Measurements from ENCODE around the gene ABCC12. TPM values are rescaled to one million over a fixed set of nuclear protein-coding genes. Genes with fewer than 3 reads are reported as not detected.
A peak's percentile ranks its signal among the peaks of the same experiment; 100 is the strongest.

ABCC12 gene
- total RNA-seq (not detected), polyA plus RNA-seq (not detected)

DNA sequence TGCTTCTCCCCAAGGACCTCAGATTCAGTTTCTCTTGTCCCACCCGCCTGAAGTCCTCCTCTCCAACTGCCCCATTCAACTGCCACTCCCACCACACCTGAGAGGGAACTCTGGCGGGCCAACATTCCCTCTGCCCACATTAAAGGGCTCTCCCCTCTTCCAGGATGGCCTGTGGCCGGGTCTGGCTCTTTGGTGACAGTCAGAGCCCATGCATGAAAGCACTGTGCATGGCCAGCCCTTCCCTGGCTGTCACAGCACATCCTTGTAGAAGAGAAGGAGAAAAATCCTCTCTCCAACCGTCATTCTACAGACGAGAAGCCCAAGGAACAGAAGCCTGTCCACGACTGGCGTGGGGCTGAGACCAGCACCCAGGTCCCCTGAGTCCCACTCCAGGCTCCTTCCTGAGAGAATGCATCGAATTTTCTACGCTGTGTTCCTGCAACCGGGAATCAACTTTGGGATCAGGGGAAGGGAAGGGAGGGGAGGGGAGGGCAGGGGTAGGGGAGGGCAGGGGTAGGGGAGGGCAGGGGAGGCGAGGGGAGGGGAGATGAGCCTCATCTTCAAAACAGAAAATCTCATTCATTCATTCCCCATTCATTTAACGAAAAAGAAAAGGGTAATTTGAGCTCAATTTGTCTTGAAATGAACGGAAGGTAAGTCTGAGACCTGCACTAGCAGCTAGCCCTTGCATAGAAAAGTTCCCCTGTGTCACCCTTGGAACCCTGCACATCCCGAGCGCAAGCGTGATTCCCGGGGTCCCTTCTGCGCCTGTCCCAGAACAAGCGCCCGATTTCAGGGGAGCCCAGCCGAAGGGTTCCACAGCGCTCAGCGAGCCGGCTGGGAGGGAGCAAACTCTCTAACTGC is at the start of gene ABCC12:
ABCC12 (minus strand) TSS at position 68 of the 864 bp plus-strand sequence. CDS start 9,569 bp downstream, outside the sequence.
- H3K9me3 Mint-ChIP-seq: no peaks in the 10 kb centered on the region
- no peaks in the 10 kb centered on the region for H3K36me3 ChIP-seq (ENCODE audit: insufficient read depth, low read length)
- no peaks in the 10 kb centered on the region for H3K36me3 Mint-ChIP-seq
- peaks cover 0 to 4% (median 0%) of the 10 kb centered on the region in 4 donors for H3K4me1 Mint-ChIP-seq
- intact Hi-C loops (cut with micrococcal nuclease): loop anchor here (1.0 kb wide), 2 partner anchors 1015 to 1119 kb away; no protein-coding TSS in a partner anchor
- CTCF ChIA-PET (ENCODE audit: partially characterized antibody): interaction anchor here (0.9 to 5.1 kb wide), 12 partner anchors 8 to 1208 kb away, joined by 3 to 28 read pairs (median 4); no protein-coding TSS in a partner anchor
- DNase-seq: no peak
- no peak within 1 kb of the TSS for H3K27ac ChIP-seq (ENCODE audit: low read depth, low read length)
- POLR2A ChIA-PET (ENCODE audit: partially characterized antibody): no interaction called here
- no peaks in the 10 kb centered on the region for H3K27me3 ChIP-seq (ENCODE audit: insufficient read depth, low read length)
- H3K4me3 Mint-ChIP-seq: peak within 1 kb of the TSS in 1 of 8 donors; percentile 44
- H3K27ac Mint-ChIP-seq: peak within 1 kb of the TSS in 1 of 7 donors; percentile 17
- H3K9me3 ChIP-seq (ENCODE audit: control insufficient read depth in 1 of 2, low read length in 2 of 2): no peaks in the 10 kb centered on the region
- H3K27me3 Mint-ChIP-seq: peaks cover 2 to 5% of the 10 kb centered on the region in 2 donors
- H3K4me1 ChIP-seq (ENCODE audit: insufficient read depth, low read length): peaks cover 4% of the 10 kb centered on the region
- H3K4me3 ChIP-seq (ENCODE audit: low read length in 2 of 2): no peak within 1 kb of the TSS

- Mint-ChIP-seq H3K27me3 (peaks cover 9 to 14% of the 10 kb centered on the region in 2 donors), H3K4me3 (no peak overlapping the region), H3K27ac (no peak overlapping the region), H3K36me3 (no peaks in the 10 kb centered on the region), H3K4me1 (no peaks in the 10 kb centered on the region), H3K9me3 (no peaks in the 10 kb centered on the region)
- POLR2A ChIA-PET (ENCODE audit: partially characterized antibody): no interaction called here
- Histone ChIP-seq H3K9me3 (ENCODE audit: control insufficient read depth in 1 of 2, low read length in 2 of 2) (no peaks in the 10 kb centered on the region), H3K27ac (ENCODE audit: low read depth, low read length) (no peak overlapping the region), H3K4me1 (ENCODE audit: insufficient read depth, low read length) (no peaks in the 10 kb centered on the region), H3K27me3 (ENCODE audit: insufficient read depth, low read length) (no peaks in the 10 kb centered on the region), H3K36me3 (ENCODE audit: insufficient read depth, low read length) (no peaks in the 10 kb centered on the region), H3K4me3 (ENCODE audit: low read length in 2 of 2) (no peak overlapping the region)
- intact Hi-C loops (cut with micrococcal nuclease): no loop called here
- no peak for DNase-seq
- CTCF ChIA-PET (ENCODE audit: partially characterized antibody): no interaction called here
Observed at GRCh38 chr16:48204825-48205151, 49.0 kb upstream of the ABCC12 start.

- H3K36me3 ChIP-seq (ENCODE audit: insufficient read depth, low read length): no peaks in the 10 kb centered on the region
- intact Hi-C loops (cut with micrococcal nuclease): no loop called here
- no peaks in the 10 kb centered on the region for H3K27me3 ChIP-seq (ENCODE audit: insufficient read depth, low read length)
- H3K4me3 ChIP-seq (ENCODE audit: low read length in 2 of 2): no peak overlapping the region
- no peaks in the 10 kb centered on the region for H3K36me3 Mint-ChIP-seq
- ChIA-PET POLR2A (ENCODE audit: partially characterized antibody) (no interaction called here), CTCF (ENCODE audit: partially characterized antibody) (no interaction called here)
- no peak for DNase-seq
- no peak overlapping the region for H3K27ac Mint-ChIP-seq
- H3K27me3 Mint-ChIP-seq: peaks cover 9 to 16% of the 10 kb centered on the region in 2 donors
- H3K4me1 Mint-ChIP-seq: no peaks in the 10 kb centered on the region
- no peaks in the 10 kb centered on the region for H3K4me1 ChIP-seq (ENCODE audit: insufficient read depth, low read length)
- H3K9me3 ChIP-seq (ENCODE audit: control insufficient read depth in 1 of 2, low read length in 2 of 2): no peaks in the 10 kb centered on the region
- H3K9me3 Mint-ChIP-seq: no peaks in the 10 kb centered on the region
- H3K27ac ChIP-seq (ENCODE audit: low read depth, low read length): no peak overlapping the region
- H3K4me3 Mint-ChIP-seq: peak overlapping the region in 1 of 8 donors; percentile 4
Observed at GRCh38 chr16:48203974-48204824, 48.4 kb upstream of the ABCC12 start.

- no peak overlapping the region for H3K4me3 ChIP-seq (ENCODE audit: low read length in 2 of 2)
- H3K27me3 ChIP-seq (ENCODE audit: insufficient read depth, low read length): no peaks in the 10 kb centered on the region
- no peaks in the 10 kb centered on the region for H3K36me3 ChIP-seq (ENCODE audit: insufficient read depth, low read length)
- H3K4me1 ChIP-seq (ENCODE audit: insufficient read depth, low read length): no peaks in the 10 kb centered on the region
- CTCF ChIA-PET (ENCODE audit: partially characterized antibody): no interaction called here
- Mint-ChIP-seq H3K4me1 (no peaks in the 10 kb centered on the region), H3K27me3 (peaks cover 5 to 9% of the 10 kb centered on the region in 2 donors), H3K27ac (peak overlapping the region in 1 of 7 donors; percentile 17), H3K9me3 (no peaks in the 10 kb centered on the region), H3K36me3 (no peaks in the 10 kb centered on the region), H3K4me3 (no peak overlapping the region)
- intact Hi-C loops (cut with micrococcal nuclease): no loop called here
- no peaks in the 10 kb centered on the region for H3K9me3 ChIP-seq (ENCODE audit: control insufficient read depth in 1 of 2, low read length in 2 of 2)
- POLR2A ChIA-PET (ENCODE audit: partially characterized antibody): no interaction called here
- no peak for DNase-seq
- H3K27ac ChIP-seq (ENCODE audit: low read depth, low read length): no peak overlapping the region
Observed at GRCh38 chr16:48201515-48202201, 45.9 kb upstream of the ABCC12 start.

DNA sequence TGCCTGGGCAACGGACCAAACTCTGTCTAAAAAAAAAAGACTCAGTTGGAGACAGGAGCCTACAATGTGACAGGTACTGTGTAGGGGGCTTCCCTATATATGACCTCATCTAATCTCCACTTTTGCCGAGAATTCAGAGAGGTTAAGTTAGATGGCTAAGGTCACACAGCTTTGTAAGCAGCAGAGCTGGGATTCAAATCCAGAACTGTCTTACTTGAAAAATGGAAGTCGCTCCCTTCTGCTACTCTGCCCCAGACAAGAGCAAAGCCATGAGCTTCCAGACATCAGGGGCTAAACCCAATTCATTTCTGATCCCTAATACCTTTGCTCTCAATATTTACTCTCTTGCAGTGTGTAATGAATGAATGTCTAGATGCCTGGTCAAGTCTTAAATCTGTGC is 41.5 kb upstream of the ABCC12 start:
- H3K4me3 Mint-ChIP-seq: no peak overlapping the region
- no peak for DNase-seq
- ChIA-PET CTCF (ENCODE audit: partially characterized antibody) (interaction anchor here (0.6 kb wide), 1 partner anchor 1214 kb away, joined by 3 read pairs; no protein-coding TSS in a partner anchor), POLR2A (ENCODE audit: partially characterized antibody) (no interaction called here)
- no peaks in the 10 kb centered on the region for H3K36me3 Mint-ChIP-seq
- H3K9me3 ChIP-seq (ENCODE audit: control insufficient read depth in 1 of 2, low read length in 2 of 2): no peaks in the 10 kb centered on the region
- no peaks in the 10 kb centered on the region for H3K4me1 Mint-ChIP-seq
- H3K4me1 ChIP-seq (ENCODE audit: insufficient read depth, low read length): no peaks in the 10 kb centered on the region
- H3K27ac Mint-ChIP-seq: no peak overlapping the region
- H3K4me3 ChIP-seq (ENCODE audit: low read length in 2 of 2): no peak overlapping the region
- H3K9me3 Mint-ChIP-seq: peaks cover 0 to 3% (median 0%) of the 10 kb centered on the region in 8 donors
- H3K36me3 ChIP-seq (ENCODE audit: insufficient read depth, low read length): no peaks in the 10 kb centered on the region
- no peaks in the 10 kb centered on the region for H3K27me3 ChIP-seq (ENCODE audit: insufficient read depth, low read length)
- peaks cover 1 to 6% of the 10 kb centered on the region in 2 donors for H3K27me3 Mint-ChIP-seq
- intact Hi-C loops (cut with micrococcal nuclease): no loop called here
- H3K27ac ChIP-seq (ENCODE audit: low read depth, low read length): no peak overlapping the region

DNA sequence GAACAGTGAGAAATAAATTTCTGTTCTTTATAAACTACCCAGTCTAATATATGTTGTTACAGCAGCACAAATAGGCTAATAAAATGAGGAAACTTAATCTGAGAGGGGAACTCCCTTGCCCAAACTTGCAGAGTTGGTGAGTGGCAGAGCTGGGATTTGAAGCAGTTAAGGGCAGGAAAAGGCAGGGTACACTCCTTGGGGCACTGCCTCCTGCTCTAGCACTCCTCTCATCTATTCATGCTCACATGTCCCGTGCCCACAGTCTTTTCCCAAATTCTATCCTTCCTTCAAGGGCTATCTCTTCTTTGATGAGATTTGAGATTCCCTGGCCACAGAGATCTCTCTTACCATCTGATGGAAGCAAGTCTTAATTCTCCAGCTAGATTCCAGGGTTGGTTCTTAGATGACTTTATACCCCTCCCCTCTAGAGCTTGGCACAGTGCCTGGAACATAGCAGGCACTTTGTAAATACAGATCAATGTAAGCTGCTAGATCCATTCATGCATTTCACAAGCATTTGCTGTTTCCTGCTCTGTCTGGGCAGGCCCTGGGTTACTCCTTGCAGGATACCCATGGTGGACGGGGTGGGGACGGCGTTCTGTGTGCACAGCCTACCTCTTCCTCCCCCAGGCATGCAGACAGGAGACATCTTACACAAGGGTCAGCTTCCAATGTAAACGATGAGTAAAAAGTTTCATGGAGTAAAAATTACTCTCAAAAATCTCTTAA is 39.2 kb upstream of the ABCC12 start:
- H3K4me1 Mint-ChIP-seq: peaks cover 0 to 2% (median 1%) of the 10 kb centered on the region in 4 donors
- intact Hi-C loops (cut with micrococcal nuclease): no loop called here
- H3K27ac Mint-ChIP-seq: no peak overlapping the region
- peaks cover 0 to 4% of the 10 kb centered on the region in 2 donors for H3K27me3 Mint-ChIP-seq
- CTCF ChIA-PET (ENCODE audit: partially characterized antibody): no interaction called here
- POLR2A ChIA-PET (ENCODE audit: partially characterized antibody): no interaction called here
- Histone ChIP-seq H3K27me3 (ENCODE audit: insufficient read depth, low read length) (no peaks in the 10 kb centered on the region), H3K4me3 (ENCODE audit: low read length in 2 of 2) (no peak overlapping the region), H3K36me3 (ENCODE audit: insufficient read depth, low read length) (no peaks in the 10 kb centered on the region), H3K4me1 (ENCODE audit: insufficient read depth, low read length) (no peaks in the 10 kb centered on the region), H3K9me3 (ENCODE audit: control insufficient read depth in 1 of 2, low read length in 2 of 2) (no peaks in the 10 kb centered on the region), H3K27ac (ENCODE audit: low read depth, low read length) (no peak overlapping the region)
- no peak for DNase-seq
- H3K36me3 Mint-ChIP-seq: no peaks in the 10 kb centered on the region
- peaks cover 0 to 3% (median 0%) of the 10 kb centered on the region in 8 donors for H3K9me3 Mint-ChIP-seq
- H3K4me3 Mint-ChIP-seq: no peak overlapping the region

Data from CD4-positive, alpha-beta memory T cell (primary cell).